Hematopoietic multipotent progenitor cell treated with erythropoietin and hydrocortisone succinate and interleukin-3 and kit ligand, for 15 days (in vitro differentiated cells): Measurements from ENCODE around the gene RUVBL1.
A peak's percentile ranks its signal among the peaks of the same experiment; 100 is the strongest.

Experiments used
- DNase-seq: peaks from one replicate; pipeline ENCODE4 v3.0.0-alpha.2; 2015; ENCODE audit warnings: low spot score

RUVBL1 gene

DNA sequence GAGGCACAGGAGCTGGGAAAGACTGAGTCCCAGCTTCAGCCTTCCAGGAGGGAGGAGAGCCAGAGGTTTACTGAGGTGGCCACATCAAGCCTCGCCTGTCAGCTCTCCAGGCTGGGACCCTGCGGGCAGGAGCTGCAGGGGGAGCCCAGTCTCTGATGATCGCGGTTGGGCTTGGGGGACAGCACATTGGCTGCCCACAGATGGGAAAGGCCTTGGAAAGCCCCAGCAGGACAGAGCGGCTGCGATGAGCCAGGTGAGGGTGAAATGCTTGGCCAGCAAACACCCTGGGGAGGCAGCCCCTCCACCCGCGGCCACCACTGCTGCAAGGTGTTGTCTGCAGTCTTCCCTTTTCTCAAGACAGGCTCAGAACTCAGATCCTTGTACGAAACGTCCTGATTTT lies 40.2 kb downstream of the RUVBL1 start:
- DNase-seq: no peak

DNA sequence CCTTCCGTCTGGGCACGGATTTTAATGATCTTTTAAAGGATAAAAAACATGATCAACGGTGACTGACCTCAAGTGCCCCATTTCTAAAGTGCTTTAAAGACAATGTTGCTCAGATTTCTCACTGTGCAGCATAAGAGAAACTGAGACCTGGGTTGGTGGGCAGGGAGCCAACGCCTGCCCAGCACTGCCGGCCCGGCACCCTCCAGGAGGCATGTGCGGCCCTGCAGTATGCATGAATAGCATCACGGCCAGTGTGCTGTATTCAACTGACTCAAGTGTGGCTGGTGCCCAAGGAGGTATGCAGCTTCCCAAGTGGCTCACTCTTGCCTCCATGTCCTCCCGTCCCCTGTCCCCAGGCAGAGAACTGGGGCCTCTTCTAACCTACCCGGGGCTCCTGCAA lies 41.1 kb downstream of the RUVBL1 start:
- no peak for DNase-seq

DNA sequence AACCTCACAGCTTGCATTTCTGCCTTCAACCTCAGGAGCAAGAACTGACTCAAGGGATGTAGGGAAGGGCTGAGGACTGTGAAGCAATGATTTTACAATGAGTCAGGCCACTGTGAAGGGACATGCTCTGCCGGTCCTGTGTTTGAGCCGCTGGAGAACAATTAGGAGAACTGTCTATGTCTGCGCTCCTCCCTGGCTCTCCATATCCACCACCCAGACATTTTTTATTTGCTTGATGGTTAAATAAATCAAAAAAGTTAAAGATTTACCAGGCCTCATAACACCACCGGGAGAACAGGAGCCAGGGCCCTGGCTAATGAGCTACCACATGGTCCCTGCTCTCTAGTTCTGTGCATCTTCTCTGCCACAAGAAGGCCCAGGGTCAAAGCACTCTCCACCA lies 41.8 kb downstream of the RUVBL1 start:
- DNase-seq: no peak

DNA sequence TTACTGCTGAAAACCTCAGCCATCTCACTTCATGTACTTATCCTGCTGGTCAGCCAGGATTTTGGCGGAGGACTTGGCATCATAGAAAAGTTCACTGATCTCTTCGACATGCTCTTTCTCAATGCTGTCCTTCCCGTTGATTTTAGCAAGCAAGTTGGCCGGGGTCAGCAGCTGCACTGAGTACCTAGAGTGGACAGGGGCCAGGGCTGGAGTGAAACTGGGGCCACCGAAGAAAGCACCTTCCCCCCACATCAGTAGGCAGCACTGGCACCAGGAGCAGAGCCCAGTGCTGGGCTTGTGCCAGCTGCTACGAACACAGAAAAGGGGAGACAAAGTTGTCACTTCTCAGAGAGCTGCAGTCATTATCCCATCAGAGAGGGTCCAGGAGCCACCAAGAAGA lies 42.4 kb downstream of the RUVBL1 start:
- no peak for DNase-seq

DNA sequence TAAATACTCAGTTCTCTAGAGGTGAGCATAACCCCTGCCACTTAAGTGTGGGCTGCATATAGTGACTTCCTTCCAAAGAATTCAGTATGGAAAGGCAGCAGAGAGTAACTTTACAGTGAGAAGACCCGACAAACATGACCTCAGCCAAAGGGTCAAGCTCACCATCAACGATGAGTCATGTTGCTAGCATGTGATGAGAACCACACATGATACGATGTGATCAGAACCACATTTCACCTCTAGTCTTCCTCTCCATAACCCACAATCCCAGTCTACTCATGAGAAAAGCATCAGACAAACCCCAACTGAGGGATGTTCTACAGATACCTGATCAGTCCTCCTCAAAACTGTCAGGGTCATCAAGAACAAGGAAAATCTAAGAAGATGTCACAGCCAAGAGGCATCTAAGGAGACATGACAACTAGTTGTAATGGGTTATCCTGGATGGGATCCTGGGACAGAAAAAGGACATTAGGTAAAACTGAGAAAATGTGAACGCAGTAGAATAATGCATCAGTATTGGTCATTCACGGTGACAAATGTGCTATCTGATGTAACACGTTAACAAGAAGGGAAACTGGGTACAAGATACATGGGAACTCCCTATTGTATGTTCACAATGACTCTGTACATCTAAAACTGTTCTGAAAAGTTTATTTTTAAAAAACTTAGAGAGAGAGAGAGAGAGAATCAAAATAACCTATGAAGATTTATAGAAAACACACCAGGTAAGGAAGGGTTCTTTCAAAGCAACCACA lies 43.1 kb downstream of the RUVBL1 start:
- peak; percentile 35 for DNase-seq

DNA sequence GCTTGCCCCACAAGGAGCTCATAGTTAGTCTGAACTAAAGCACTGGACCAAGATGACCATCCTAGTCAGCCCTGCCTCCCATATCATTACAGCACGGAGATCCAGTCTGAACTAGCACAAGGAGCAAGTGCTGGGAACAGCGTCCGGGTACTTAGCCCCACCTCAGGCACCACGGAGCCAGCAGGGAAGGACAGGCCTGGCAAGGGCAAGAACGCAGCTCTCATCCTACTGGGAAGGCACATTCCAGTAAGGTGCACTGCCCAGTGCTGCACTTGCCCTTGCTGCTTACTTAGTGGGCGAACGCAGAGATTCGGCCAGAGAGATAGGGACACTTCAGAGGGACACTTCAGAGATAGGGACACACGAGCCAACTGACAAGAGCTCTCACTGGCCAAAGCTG lies 43.8 kb downstream of the RUVBL1 start:
- DNase-seq: no peak

DNA sequence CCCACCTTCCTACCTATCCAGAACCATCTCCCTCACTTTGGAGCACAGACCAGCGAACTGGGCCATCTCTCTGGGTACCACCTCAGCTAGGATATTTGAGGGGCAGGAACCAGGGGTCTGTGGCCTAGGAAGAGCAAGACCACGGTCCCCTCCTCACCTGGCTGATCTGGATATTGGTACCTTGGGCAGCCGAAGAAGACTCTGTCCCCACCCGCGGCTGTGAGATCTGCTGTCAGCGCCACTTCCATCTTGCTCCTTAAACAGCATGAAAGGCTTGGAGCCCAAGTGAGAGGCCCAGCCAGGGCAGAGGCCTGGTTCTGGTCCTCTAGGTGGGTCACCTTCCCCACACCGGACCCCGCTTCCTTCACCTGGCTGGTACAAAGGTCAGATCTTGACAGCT lies 44.7 kb downstream of the RUVBL1 start:
- DNase-seq: no peak

DNA sequence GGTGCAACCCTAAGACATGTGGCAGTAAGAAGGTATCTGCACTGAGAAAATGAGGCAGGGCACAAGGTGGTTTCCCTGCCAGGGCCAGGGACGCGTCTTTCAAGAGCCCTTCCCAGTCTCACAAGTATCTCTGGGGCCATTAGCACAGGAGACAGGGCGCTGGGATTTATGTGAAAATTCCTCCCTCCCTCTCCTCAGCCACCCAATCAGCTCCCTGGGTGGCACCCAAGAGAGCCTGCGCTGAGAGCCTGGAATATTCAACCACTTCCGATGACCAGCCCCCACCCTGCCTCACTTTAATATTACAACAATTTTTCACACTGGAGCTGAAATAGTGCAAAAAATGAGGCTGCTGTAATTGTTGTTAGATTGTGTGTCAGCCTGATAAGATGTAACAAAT lies 45.3 kb downstream of the RUVBL1 start:
- DNase-seq: no peak

DNA sequence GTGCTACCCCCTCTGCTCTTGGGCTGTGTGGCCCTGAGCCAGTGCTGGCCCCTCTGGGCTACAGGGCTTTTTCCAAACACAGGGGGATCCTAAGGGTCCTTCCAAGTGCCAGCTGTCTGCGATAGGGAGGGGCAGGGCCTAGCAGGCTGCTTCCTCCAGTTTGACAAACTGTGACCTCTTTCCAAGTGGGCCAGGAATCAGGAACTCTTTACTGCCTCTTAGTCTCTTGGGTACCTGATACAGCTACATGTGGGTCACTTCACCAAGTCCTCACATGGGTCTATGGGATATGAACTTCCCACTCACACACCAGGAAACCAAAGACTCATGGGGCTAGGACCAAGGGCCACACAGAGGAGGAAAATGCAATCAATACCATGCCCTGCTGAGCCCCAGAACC lies 45.9 kb downstream of the RUVBL1 start:
- peak; percentile 33 for DNase-seq

DNA sequence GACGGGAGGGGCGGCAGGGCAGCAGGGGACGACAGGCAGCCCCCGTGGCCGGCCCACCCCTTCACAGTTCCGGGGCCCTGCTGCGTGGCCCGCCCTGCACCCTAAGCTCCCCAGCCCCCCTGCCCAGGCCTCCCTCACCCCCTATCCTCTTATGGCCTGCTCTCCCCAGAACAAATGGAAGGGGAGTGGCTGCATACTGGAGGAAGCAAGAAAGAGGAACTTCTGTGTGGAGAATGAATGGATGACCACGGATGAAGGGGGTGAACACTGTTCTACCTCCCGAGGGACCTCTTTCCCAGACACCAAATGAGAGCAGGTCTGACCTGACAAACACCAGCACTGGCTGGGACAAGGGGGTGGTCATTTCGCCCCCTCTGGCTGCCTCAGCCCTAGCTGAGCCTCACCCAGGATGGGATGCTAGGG lies 46.4 kb downstream of the RUVBL1 start:
- DNase-seq: peak; percentile 50

DNA sequence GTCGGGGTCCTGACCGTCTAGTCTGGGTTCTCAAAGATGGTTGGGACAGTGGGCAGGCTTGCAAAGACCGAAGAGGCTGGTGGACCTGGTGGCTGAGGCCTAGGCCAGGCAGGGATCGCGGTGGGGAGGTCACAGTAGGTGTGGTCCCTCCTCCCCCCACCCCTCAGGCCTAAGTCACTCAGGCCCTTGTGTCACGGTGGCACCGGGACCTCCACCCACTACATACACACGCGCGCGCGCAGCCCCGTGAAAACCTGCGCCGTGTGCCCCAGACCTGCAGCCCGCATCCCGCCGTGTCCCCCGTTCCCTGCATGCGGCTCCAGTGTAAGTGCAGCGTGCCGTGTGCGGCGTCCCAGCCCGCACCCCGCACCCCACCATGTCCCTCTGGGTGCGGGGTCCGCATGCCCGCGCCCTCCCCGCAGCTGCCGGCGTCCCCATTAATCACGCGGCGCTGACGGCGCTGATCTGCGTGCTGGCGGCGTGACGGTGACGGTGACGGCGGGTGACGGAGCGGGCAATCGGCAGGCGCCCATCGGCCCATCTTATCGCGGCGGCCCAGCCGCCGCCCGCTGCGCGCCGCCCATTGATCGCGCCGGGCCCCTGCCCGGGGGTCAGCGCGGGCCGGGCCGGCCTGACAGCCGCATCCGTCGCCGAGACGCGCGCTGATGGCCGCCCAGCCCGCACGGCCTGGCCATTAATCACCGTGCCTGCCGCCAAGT lies 47.0 kb downstream of the RUVBL1 start:
- peak; percentile 83 for DNase-seq

DNA sequence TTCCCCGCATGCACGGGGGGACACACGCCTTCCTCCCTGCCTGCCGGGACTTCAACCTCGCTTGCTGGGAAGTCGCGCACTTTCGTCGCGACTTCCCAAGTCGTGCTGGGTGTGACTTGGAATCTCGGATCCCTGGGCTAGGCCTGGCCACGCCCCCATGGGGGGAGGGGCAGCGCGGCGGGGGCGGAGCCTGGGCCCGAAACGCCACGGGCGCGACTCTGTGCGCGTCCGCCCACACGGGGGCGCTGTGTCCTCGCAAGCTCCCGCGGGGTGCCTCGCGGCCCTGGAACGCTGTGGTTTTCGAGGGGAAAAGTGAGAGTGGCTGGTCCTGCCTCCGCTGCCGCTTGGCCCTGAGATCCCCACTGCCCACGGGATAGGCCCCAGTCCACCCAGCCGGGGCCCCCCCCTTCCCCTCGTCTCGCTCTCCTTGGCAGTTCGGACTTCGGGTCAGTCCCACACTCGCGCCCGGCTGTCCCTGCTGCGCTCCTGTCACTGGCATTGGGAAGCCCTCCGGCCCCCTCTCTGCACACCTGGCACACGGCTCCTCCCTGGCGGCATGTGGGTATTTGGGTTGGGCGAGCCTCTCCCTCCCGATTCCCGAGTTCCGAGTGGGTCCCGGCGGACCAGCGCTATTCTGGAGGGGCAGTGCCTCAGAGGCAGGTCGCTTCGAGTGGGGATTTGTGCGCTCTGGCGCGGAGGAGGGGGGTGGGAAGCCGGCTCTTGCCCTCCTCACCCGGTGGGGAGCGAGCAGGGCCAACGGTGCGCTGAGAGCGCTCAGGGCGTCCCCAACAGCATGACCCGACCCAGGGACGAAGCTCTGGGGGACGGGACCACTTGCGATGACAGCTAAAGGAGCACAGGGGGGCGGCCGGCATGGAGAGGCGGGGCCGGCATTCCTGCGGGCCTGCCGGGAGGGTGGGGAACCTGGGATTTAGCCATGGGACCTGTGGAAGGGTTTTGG lies 47.8 kb downstream of the RUVBL1 start:
- peak; percentile 93 for DNase-seq

DNA sequence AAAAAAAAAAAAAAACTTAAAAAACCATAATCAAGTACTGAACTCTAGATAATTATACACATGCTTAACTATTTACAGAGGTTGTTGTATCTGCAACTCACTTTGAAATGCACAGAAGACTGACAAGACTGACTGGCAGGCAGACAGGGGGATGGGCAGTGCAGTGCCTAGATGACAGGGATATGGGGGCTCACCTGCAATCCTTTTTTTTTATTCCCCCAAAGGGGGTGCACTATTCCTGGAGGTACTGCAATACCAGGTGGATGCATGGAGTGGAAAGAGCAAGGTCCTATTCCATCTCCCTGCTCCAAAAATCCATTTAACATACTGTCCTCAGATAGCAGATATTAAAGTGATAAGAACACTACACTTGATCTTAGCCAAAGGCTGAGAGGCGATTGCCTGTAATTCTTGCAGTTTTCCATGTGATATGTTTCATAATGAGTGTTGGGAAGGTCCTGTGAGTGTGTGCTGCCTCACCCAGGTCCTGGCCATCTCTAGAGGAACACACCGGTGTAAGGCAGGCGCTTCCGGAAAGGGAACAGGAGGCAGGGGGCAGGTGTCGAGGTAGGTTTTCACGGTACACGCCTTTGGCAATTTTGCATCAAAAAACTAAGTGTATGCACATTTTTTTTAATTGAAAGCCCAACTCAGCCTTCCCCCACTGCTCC lies 48.6 kb downstream of the RUVBL1 start:
- no peak for DNase-seq

DNA sequence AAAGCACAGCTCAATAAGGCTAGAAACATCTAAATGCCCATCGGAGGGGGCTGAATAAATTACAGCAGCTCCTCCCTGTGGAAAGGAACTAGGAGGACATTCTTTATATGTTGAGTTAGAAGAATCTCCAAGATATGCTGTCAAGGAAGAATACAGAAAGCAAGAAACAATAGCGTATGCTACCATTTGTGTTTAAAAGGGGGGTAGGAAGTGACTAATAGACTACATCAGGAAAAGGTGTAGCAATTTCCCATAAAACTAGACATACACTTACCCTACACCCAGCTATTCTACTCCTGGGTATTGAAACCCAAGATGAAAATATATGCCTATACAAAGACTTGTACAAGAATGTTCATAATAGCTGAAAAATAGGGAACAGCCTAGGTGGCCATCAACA lies 49.8 kb downstream of the RUVBL1 start:
- DNase-seq: no peak

DNA sequence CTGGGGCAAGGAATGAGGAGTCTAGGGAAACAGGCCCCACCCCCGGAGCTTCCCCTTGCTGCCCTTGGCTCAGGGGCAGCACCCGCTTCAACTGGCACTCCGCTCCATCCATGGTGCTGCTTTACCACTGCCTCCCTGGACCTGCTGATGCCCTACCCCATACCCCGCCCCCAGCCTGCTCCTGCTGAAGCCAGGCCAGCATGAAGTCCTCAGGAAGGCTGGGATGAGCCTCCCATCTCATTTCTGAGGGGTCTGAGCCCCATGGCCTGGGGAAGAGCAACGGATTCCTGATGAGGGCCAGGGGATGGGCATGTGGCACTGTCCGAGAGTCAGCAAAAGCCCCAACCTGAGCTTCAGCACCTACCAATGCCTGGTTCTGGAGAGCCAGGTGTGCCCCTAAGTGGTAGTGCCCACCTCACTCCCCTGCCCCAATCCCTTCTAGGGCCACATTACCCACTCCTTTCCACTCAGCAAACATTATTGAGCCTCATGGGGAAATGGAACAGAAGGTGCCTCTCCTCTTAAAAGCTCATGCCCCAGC lies 50.4 kb downstream of the RUVBL1 start:
- no peak for DNase-seq

DNA sequence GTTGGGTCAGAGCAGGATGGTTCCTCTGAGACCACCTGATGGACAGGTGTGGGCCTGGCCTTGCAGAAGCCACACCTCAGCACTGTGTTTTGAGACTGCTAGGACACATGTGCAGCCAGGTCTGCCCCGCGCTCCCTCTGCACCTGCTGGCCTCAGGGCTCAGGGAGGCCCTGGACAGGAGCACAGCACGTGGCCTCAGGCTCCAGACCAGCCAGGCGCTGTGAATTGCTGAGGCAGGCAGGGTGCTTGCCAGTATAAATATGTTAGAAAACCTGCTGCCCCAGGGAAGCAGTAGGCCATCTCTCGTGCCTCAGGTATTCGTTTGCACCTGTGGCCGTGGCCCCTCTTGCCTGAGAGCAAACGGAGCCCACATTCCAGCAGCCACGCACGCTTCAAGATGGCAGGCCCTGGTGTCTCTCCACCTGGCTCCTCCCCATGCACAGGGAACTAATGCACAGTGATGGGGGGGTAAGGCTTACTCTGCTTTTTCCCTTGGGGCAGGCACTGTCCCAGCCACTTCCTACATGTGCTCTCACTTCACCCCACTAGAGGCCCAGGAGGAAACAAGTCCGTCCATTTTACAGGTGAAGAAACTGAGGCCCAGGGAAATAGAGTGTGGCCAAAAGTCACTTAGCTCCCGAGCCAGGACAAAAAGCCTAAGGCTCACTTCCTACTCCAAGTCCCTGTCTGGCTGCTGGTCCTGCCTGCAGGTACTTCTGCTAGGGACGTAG lies 51.0 kb downstream of the RUVBL1 start:
- DNase-seq: no peak

DNA sequence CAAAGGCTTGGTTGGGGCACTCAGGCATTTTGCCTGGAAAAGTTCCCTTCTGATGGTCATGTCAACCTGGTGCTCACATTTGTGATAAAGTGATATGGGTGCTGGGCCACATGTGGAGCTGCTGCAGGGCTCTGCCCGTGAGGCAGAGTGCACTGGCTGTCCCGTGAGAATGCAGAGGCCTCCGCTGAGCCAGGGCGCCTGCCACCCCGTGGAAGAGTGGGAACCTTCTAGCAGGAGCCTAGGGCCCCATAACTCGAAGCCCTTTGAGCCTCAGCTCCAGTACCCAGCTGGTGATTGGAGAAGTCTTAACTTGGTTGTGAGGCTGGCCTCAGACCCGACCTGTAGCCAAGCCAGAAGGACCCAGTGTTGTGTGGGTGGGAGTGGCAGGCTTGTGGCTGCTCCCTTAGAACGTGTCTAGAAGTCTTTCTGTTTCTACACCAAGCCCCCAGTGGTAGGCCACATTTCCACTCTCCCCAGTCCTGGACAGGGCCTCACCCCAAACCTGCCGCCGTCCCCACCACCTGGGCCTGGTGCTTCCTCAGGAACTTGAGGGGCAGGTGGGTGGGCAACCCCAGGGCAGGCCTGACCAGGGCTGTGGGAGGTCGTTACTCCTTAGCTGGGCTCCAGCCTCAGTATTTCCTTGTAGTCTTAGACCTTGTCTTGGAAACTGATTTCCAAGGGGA lies 51.7 kb downstream of the RUVBL1 start:
- DNase-seq: no peak

DNA sequence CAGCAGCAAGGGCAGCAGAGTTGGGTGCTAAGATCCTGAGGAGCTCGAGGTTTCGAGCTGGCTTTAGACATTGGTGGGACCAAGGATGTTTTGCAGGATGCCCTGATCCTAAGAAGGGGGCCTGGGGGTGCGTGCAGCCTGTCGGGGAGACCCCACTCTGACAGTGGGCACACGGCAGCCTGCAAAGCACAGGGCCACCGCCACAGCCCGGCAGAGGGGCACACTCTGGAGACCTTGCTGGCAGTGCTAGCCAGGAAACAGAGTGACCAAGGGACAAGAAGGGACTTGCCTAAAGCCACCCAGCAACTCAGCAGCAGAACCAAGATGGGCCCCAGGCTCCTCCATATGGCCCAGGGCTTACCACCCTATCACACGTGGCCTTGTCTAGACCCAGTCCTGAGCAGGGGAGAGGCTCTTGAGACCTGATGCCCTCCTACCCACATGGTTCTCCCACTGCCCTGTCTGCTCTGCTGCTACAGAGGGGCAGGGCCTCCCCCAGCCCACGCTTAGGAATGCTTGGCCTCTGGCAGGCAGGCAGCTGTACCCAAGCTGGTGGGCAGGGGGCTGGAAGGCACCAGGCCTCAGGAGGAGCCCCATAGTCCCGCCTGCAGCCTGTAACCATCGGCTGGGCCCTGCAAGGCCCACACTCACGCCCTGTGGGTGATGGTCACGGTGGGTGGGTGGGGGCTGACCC lies 52.6 kb downstream of the RUVBL1 start:
- no peak for DNase-seq

DNA sequence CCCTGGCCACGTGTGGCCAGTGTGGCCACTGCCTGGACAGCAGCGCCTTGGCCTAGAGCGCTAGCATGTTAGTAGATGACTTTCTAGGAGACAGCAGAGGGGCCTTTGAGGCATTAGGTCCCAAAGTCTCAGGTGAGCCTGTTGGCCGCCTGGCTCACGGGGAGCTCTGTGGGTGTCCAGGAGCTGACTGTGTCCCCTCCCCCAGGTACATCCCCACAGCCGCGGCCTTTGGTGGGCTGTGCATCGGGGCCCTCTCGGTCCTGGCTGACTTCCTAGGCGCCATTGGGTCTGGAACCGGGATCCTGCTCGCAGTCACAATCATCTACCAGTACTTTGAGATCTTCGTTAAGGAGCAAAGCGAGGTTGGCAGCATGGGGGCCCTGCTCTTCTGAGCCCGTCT lies 54.3 kb downstream of the RUVBL1 start:
- DNase-seq: no peak

DNA sequence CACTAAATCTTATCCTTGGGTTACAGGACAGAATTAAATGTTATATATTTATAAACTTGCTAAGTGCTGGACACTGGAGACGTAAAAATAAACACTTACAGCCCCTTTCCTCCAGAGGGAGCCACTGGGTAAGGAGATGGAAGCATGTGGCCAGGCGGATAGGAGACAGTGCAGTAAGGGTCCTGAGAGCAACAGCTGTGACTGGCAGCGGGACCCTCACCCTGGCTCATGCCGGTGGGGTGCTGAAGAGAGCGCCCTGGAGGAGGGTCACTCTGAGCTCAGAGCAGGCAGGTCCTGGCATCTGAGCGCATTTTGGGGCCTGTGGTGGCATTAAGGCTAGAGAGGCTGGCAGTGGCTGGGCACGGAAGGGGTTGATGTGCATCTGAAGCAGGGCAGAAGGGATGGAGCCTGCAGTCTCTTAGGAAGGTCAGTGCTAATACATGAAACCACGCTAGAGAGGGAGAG lies 55.4 kb downstream of the RUVBL1 start:
- DNase-seq: peak; percentile 73
